ENCODE measurements around the gene AFP.

The AFP gene

DNA sequence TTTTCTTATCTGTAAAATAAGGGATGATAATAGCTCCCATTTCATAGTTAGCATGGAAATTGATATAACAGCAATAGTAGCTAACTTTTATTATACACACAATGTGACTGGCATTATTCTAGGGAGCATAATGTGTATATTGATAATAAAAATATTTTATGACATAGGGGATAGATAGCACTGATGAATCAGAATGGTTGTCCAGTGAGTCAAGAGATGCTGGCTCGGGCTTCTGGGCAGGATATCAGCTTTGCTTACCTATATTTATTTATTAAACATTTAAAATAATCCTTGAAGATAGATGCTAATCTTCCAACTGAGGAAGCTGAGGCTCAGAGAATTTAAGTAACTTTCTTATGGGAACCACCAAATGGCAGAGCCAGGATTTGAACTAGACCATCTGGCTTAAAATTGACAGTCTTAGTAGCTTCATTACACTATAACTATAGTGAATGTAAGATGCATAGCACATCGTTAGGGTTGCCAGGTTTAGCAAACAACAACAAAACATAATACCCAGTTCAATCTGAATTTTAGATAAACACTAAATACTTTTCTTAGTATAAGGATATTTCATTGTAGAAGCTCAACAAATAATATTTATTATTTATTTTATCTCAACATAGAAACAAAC lies 2.7 kb downstream of the AFP start:
- DNase-seq (ENCODE audit: low spot score) = no peak

- no peak for DNase-seq (ENCODE audit: low spot score)
Measured at GRCh38 chr4:73439445-73439844, 3.4 kb downstream of the AFP start.

GRCh38 chr4:73439991-73440390 lies 4.0 kb downstream of the AFP start:
- DNase-seq (ENCODE audit: low spot score) = no peak

DNA sequence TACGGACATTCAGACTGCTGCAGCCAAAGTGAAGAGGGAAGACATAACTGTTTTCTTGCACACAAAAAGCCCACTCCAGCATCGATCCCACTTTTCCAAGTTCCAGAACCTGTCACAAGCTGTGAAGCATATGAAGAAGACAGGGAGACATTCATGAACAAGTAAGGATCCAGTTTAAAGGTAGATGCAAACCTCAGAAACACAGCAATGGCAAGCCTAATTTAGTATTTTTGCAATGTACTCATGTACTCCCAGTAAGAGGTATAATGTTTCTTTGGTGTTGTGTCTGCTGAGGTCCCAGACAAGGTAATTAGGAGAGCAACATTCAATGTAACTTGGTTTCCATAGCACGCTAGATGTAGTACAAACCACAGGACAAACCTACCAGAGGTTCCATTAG lies 4.6 kb downstream of the AFP start:
- no peak for DNase-seq (ENCODE audit: low spot score)

GRCh38 chr4:73442275-73442674 lies 6.3 kb downstream of the AFP start:
- DNase-seq (ENCODE audit: low spot score) = no peak

GRCh38 chr4:73443224-73443623 lies 7.2 kb downstream of the AFP start:
- no peak for DNase-seq (ENCODE audit: low spot score)

- no peak for DNase-seq (ENCODE audit: low spot score)
Measured at GRCh38 chr4:73445383-73446335, 9.6 kb downstream of the AFP start.

- peak; percentile 59 for DNase-seq (ENCODE audit: low spot score)
Measured at GRCh38 chr4:73446336-73446938, 10.4 kb downstream of the AFP start.

DNA sequence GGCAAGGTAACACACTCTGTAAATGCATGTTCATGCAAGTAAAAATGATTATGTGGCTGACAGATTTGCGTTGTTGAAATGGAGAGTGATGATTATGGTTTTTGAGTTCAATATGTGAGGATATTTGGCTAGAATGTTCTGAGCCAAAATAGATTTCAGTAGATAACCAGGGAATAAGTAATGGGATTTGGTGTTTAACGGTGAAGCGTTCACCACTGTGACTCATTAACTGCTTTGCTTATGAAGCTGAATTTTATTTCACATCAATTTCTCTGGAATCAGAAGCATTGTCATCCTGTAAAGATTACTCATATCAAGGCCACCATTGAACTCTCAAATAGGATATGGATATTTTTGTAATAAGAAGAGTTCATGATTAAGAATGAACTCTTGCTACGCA lies 11.7 kb downstream of the AFP start:
- no peak for DNase-seq (ENCODE audit: low spot score)

- no peak for DNase-seq (ENCODE audit: low spot score)
Measured at GRCh38 chr4:73448448-73449203, 12.6 kb downstream of the AFP start.

DNA sequence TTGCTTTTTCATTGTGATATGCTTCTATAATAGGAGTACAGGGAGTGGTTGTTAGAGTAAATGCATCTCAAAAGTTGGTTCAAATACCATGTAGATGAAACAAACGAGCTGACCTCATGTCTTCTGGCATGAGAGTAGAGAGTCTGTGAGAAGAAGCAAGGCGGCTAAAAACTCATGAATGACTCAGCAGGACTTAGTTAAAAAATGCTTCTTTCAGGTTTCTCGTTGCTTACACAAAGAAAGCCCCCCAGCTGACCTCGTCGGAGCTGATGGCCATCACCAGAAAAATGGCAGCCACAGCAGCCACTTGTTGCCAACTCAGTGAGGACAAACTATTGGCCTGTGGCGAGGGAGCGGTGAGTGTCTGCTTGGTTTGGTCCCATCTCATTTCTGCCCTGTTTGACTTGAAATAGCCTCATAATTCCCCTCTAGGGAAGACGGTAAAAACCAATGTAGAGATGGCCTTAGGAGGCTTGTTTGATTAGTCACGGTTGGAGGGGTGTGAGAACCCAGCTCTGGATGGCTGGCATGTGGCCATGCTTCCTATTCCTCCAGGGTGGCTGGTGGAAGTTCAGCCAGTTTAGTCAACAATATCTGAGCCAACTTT lies 14.5 kb downstream of the AFP start:
- no peak for DNase-seq (ENCODE audit: low spot score)

GRCh38 chr4:73451404-73451803 lies 15.4 kb downstream of the AFP start:
- DNase-seq (ENCODE audit: low spot score) = no peak

GRCh38 chr4:73451981-73452747 lies 16.1 kb downstream of the AFP start:
- DNase-seq (ENCODE audit: low spot score) = no peak

- no peak for DNase-seq (ENCODE audit: low spot score)
Measured at GRCh38 chr4:73452953-73453700, 17.1 kb downstream of the AFP start.

DNA sequence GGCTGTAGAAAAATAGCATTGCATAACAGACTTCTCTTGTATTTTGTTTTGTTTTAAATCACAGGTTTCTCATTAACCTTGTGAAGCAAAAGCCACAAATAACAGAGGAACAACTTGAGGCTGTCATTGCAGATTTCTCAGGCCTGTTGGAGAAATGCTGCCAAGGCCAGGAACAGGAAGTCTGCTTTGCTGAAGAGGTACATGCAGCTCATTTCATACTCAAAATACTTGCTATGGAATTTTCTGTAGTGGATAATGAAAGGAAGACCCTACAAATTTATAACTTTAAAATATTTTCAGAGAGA lies 17.6 kb downstream of the AFP start:
- DNase-seq (ENCODE audit: low spot score) = no peak

DNA sequence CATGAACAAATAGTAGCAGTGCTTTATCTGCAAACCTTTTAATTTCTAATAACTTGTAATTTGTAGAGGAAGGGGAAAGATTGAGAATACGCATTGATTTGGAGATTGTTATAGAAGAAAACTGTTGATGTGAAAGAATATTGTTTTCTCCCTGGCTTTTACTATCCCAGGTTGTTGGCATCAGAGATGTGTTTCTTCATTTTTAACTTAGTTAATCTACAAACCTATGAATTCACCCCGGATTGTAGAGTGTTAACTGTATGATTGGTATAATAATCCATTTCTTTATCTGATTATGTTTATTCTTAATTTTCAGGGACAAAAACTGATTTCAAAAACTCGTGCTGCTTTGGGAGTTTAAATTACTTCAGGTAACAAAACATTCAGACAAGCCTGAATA lies 18.9 kb downstream of the AFP start:
- no peak for DNase-seq (ENCODE audit: low spot score)

DNA sequence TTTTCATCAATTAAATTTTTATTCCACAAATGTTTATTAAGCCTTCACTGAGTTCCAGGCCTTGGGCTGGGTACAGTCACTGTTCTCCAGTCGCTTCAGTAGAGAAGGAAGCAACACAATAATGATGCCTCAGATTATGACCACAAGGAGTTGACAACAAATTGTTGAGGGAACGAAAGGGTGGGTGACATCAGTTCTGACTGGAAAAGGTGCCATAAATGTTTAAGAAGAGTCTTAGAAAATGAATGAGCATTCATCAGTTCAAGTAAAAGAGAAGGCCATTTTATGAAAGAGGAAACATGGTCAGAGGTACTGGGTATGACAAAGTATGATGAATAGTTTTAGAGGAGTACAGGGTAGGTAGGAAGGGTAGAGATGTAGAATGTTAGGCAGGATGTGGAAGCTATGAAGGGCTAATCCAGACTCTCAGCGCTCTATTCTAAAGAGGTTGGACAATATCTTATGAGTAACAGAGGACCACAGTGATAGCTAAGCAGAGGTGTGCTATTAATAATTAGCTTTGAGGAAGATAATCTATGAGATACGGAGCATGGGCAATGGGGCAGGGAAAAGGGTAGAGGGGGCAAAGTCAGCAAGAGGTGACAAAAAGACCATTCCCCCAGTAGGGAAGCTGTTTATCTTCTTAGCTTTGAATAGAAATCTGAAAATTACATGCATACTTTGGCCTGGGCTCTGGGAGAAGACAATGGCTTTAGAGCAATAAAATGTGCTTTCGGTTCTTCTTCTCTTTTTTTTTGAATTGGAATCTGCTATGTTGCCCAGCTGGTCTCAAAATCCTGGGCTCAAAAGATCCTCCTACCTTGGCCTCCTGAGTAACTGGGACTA lies 20.4 kb downstream of the AFP start:
- no peak for DNase-seq (ENCODE audit: low spot score)

GRCh38 chr4:73458184-73459047 lies 22.4 kb downstream of the AFP start:
- DNase-seq (ENCODE audit: low spot score) = no peak

DNA sequence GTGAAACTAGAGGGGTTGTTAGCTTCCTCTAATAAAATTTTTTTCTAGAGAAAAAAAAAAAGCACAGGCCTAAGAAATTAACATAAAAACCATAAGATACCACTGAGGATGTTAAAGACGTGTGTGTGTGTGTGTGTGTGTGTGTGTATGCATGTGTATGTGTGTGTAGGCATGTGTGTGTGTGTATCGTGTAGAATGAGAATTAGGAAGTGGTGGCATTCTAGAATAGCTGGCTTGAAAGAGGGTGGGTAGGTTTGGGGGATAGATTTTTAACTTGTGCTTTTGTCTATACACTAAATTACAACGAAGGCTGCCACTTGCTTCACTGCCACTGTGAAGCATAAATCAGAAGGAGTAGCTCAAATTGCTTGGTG lies 23.0 kb downstream of the AFP start:
- no peak for DNase-seq (ENCODE audit: low spot score)
